GM11168 (cell line): ENCODE measurements around the gene ANKRD40CL.
"Not testable (repeated sequence)": the region's sequence is repeated elsewhere in the genome, so short reads cannot be mapped to it uniquely, and the experiment has no call there.

Source experiments
- in situ Hi-C: fragments of 300-500 bp; cut with MboI; formaldehyde crosslinking; loops from one replicate; pipeline ENCODE4 v1.12.0; 2022; ENCODE audit warnings: low sequenced_read_pairs; ENCODE audit not compliant: unreplicated experiment

The ANKRD40CL gene

DNA sequence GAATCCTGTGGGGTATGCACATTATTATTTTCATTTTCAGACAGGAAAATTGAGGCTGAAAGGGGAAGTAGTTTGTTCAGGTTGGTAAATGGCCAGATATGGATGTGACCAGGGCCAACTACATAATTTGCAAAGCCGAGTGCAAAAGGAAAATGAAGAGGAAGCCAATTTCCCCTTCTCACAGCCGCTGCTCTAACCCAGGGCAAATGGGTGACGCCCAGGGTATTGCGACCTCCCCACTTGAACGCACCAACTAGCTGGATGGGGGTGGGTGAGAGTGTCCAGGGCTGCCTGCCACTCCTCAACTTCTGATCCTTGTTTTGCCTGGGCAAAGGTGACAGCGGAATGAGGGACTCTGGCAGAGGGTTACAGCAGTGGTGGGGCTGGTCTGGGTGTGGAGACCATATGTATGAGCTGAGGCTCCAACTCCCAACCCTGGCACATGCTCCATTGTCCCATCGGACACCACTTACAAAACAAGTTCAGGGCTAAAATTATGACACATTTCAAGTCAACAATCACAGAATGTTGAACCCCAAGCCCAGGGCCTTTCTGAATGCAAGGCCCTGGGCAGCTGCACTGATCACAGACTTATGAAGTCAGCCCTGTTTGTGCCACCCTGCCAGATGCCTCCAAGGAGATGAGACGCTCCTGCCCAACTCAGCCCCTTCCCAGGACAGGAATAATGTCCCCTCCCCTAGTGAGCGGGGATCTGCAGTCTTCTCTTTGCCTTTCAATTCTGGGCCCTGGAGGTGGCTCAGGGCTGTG is 1.7 kb downstream of the ANKRD40CL start:
- in situ Hi-C loops, result no loop called here

- in situ Hi-C loops, result no loop called here
Observed at GRCh38 chr17:50764734-50765149, 2.6 kb downstream of the ANKRD40CL start.

DNA sequence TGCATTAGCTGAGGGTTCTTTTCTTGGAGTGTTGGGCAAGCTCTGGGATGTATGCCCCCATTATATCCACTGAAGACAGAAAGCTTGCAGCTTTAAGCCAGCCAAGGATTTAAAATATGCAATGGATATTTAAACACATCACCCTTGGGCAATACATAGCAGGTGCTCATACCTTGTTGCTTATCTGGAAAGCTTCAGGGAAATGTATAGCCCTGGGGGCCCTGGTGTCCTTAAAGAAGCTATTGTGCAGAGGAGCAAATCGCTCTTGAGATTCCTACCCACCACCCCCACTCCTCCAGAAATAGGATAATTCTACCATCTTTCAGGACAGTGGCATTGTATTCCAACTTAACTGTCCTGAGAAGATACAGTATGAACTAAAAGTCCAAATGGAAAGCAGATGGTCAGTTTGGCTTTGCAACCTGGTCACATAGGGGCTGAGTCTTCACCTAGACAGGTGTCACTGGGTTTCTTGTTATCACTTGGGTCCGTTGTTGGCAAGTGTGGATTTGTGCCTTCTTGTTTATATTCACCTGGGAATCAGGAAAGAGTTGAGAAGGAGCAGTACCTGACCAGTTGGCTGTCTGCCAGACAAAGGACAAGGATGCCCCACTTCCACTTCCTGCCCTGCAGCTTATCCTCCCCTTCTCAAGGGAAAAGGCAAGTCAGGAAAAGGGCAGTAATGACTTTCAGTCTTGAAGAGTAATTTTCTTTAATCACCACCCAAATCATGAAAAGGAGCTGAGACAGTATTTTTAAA is 3.4 kb downstream of the ANKRD40CL start:
- in situ Hi-C loops, result no loop called here

DNA sequence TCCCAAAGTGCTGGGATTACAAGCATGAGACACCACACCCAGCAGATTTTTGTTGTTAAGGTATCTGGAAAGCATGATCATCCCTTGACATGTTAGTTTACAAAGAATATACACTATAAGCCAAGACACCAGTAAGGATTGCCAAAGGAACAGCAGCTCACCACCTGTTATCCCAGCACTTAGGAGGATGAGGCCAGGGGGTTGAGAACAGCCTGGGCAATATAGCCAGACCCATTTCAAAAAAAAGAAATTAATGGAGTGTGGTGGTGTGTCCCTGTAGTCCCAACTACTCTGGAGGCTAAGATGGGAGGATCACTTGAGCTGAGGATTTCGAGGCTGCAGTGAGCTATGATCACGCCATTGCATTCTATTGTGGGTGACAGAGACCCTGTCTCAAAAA is 5.1 kb downstream of the ANKRD40CL start:
- in situ Hi-C loops, result no loop called here

- in situ Hi-C loops, result no loop called here
Observed at GRCh38 chr17:50758989-50759544, 8.3 kb downstream of the ANKRD40CL start.

GRCh38 chr17:50758524-50758923 is 8.8 kb downstream of the ANKRD40CL start:
- in situ Hi-C loops, result no loop called here

DNA sequence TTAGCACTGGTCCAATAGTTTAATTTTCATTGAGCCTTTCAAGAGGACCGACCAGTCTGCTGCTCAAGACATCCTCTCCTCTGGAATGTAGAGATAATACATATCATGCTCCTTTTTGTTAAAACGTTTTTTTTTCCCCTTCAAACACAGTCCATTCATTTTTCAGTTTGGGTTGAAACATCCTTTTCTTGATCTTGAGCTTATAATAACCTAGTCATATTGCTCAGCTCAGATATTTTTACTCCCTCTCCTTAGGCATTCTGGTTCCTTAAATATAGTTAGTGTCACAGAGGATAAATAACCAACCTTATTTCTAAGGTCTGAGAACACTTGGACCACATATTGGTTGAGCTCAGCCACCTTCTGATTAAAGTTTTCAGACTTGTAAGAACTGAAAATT is 12.8 kb downstream of the ANKRD40CL start:
- in situ Hi-C loops, result no loop called here

DNA sequence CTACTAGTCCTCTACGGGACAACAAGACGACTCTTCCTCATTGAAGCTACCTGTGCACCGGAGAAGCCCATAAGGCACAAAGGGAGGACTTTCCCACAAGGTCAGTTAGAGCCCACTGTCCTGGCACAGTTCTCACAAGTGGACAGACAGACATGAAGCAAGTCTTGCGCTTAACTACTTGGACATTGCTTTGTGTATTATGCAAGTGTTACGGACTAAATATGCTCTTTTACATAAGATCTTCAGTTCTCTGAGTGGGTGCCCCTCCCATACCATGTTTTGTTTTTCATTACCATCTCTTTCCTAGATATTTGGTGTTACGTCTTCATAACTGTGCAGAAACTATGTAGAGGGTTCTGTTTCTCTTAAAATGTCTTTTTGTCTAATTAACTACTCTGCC is 18.1 kb downstream of the ANKRD40CL start:
- in situ Hi-C loops, result no loop called here

DNA sequence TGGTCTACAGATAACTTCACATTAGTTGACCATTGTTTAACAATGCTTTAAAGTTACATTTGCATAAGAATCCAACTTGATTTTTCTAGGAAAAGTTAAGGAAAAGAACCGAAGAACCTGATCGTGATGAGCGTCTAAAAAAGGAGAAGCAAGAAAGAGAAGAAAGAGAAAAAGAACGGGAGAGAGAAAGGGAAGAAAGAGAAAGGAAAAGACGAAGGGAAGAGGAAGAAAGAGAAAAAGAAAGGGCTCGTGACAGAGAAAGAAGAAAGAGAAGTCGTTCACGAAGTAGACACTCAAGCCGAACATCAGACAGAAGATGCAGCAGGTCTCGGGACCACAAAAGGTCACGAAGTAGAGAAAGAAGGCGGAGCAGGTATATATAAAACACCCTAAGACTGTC is 21.7 kb downstream of the ANKRD40CL start:
- in situ Hi-C loops, result no loop called here

DNA sequence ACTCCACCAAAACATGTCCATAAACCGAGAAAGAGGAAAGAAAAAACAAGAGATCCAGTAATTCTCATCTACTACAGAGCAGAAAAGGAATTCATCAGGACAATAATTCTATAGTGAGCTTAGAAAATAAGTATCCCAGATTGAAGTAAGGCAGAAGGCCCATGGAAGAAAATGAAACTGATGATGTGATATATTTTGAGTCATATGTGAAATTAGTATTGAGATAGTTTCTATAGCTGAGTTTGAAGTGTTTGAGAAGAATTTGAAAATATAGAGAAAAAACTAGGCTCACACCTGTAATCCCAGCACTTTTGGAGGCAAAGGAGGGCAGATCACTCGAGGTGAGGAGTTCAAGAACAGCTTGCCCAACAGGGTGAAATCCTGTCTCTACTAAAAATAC is 28.2 kb downstream of the ANKRD40CL start:
- in situ Hi-C loops, result no loop called here

GRCh38 chr17:50737118-50737698 is 30.1 kb downstream of the ANKRD40CL start:
- in situ Hi-C loops, result no loop called here

- in situ Hi-C loops, result no loop called here
Observed at GRCh38 chr17:50735287-50735686, 32.0 kb downstream of the ANKRD40CL start.

DNA sequence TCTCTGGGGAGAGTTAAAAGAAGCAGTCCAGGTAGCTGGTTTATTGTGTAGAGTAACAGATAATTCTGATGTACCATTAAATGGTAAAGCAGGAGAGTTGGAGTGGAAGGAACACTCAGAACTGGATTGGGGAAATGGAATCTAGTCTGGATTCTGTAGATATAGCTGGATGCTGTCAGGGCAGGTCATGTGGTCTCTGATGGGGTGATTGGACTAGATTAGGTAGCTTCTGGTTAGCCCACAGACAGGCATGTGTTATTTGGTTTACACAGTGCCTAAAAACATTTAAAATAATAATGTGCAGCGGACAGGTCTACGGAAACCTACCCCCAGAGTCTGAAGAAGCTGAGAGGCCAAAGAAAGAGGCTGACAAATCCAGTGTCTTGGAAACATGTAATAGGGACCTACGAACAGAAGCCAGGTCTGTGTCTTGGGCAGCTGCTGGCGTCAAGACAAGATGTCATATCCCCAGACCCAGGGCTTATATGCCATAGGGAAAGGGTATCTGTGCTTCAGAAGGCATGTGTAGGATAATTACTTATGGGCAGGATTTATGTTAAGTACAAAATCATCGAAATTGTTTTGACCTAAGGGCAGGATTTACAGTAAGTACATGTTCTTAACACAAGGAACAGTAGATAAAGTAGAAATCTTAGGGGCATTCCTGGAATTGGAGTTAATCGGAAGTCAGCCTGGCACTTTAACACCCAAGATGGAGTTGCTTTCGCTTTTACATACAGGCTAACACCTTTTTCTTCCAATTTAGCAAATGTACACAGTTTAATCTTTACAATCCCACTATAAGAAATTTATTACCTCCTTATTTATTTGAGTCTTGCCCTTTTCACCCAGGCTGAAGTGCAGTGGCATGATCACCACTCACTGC is 35.5 kb downstream of the ANKRD40CL start:
- in situ Hi-C loops, result no loop called here

GRCh38 chr17:50728881-50729765 is 38.2 kb downstream of the ANKRD40CL start:
- in situ Hi-C loops, result no loop called here

- in situ Hi-C loops, result no loop called here
Observed at GRCh38 chr17:50728112-50728429, 39.2 kb downstream of the ANKRD40CL start.

DNA sequence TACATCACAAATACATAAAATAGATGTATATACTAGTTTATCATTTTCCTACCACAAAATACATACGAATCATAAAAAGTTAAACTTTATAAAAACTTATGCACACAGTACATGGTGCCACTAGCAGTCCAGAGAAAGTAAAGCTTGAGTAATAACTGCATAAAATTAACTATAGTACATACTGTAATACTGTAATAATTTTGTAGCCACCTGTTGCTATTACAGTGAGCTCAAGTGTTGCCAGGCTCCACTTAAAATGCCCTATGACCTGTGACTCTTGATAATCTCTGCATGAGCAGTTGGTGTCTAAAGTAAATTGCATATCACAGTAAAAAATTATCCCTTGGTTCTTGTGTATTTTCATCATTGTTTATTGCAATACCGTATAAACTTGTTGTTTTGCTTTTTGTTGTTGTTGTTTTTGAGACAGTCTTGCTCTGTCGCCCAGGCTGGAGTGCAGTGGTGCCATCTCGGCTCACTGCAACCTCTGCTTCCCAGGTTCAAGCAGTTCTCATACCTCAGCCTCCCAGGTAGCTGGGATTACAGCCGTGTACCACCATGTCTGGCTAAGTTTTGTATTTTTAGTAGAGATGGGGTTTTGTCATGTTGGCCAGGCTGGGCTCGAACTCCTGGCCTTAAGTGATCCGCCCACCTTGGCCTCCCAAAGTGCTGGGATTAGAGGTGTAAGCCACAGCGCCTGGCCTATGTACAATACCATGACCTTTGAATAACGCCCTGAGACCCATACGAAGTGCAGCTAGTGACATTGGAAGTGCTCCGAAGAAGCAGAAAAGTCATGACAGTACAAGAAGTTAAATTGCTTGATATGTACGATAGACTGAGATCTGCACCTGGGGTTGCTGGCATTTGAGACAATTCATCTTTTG is 41.3 kb downstream of the ANKRD40CL start:
- in situ Hi-C loops, result no loop called here

GRCh38 chr17:50724622-50725021 is 42.7 kb downstream of the ANKRD40CL start:
- in situ Hi-C loops, result not testable (repeated sequence)

- in situ Hi-C loops, result no loop called here
Observed at GRCh38 chr17:50722746-50723145, 44.6 kb downstream of the ANKRD40CL start.
